ENCODE data around the gene PREB.

GRCh38 chr2:27115519-27115918, 18.9 kb downstream of the PREB start:
- TF ChIP-seq EZH2phosphoT487 (IDR thresholded peaks at IDR 0.05; ENCODE audit: low read depth, severe bottlenecking, unreplicated experiment) (no peak), CTCF (IDR thresholded peaks at IDR 0.05; ENCODE audit: poor library complexity) (no peak)

All from hepatocyte (in vitro differentiated cells).